Keratinocyte (primary cell): ENCODE data around the gene ERC2.

Experiments
- CTCF ChIP-seq, 3 experiments: IDR thresholded peaks in 1 of 3; conservative IDR thresholded peaks in 1 of 3; optimal IDR thresholded peaks in 1 of 3; 2 replicates in 2 of 3; 3 replicates in 1 of 3; pipeline versions ENCODE3 to v1.5.1; 2011; ENCODE audit warnings: low read length in 3 of 3, mild to moderate bottlenecking in 3 of 3, moderate library complexity in 2 of 3, control low read depth in 1 of 3, inconsistent platforms in 1 of 3; ENCODE audit not compliant: insufficient read depth in 2 of 3; ENCODE audit errors: extremely low read depth in 1 of 3
- EZH2 ChIP-seq: IDR thresholded peaks from one replicate; pipeline ENCODE4 v1.6.1; 2012; ENCODE audit warnings: inconsistent platforms, mild to moderate bottlenecking, low read length, moderate library complexity

- TF ChIP-seq CTCF (optimal IDR thresholded peaks at IDR 0.05 in 1 of 3, IDR thresholded peaks at IDR 0.05 in 1 of 3, conservative IDR thresholded peaks at IDR 0.05 in 1 of 3; ENCODE audit: extremely low read depth in 1 of 3, insufficient read depth in 2 of 3, low read length in 3 of 3) (no peak), EZH2 (no peak)
Observed at GRCh38 chr3:55884491-55885285, 583.6 kb downstream of the ERC2 start.
